Endothelial cell of umbilical vein (primary cell): ENCODE measurements around the gene PINK1. TPM values are rescaled to one million over a fixed set of nuclear protein-coding genes. Genes with fewer than 3 reads are reported as not detected.

ENCODE experiments used
- BruUV-seq: library from RNA; stranded (reverse); fragments of 400-500 nt; replicated peaks from 2 replicates; lab custom pipeline; 2021; lab: Mats Ljungman, UMichigan
- CTCF ChIA-PET: fragments of 300-600, 350-600 bp; sonication (Branson Sonifier 250); formaldehyde crosslinking; loops from one replicate; lab custom pipeline; 2021; ENCODE audit warnings: antibody characterized with exemption, inconsistent platforms; lab: Charles Lee
- POLR2A ChIA-PET: fragments of 300-600, 350-600 bp; sonication (Branson Sonifier 250); formaldehyde crosslinking; loops from one replicate; lab custom pipeline; 2021; ENCODE audit warnings: antibody characterized with exemption, inconsistent platforms; lab: Charles Lee
- DNase-seq: peaks from one replicate; pipeline ENCODE4 v3.0.0-alpha.2; 2011; ENCODE audit warnings: low read depth, low spot score
- FAIRE-seq: peaks from 2 replicates; lab custom pipeline; 2011; peaks lifted over from hg19 to GRCh38; lab: Jason Lieb, UNC
- H2AFZ ChIP-seq: 2 replicates; pipeline ENCODE4 v1.6.0; 2012; ENCODE audit warnings: low read depth, low read length, control low read depth, inconsistent platforms
- H3K27ac ChIP-seq: 2 replicates; pipeline ENCODE4 v1.5.1; 2011; ENCODE audit warnings: low read depth, mild to moderate bottlenecking, control low read depth, low read length, moderate library complexity; ENCODE audit not compliant: insufficient read depth
- H3K27me3 ChIP-seq, 2 experiments: 2 replicates each; pipeline versions ENCODE4 v1.6.0 to v1.6.1; 2011; ENCODE audit warnings: low read length in 2 of 2, mixed read lengths in 1 of 2; ENCODE audit not compliant: control insufficient read depth in 2 of 2, insufficient read depth in 2 of 2
- H3K36me3 ChIP-seq, 2 experiments: 2 replicates in 1 of 2; 3 replicates in 1 of 2; pipeline ENCODE4 v1.5.1; 2011; ENCODE audit warnings: low read length in 2 of 2, mild to moderate bottlenecking in 1 of 2, moderate library complexity in 1 of 2; ENCODE audit not compliant: control insufficient read depth in 2 of 2, insufficient read depth in 2 of 2; ENCODE audit errors: extremely low read depth in 1 of 2
- H3K4me1 ChIP-seq: 3 replicates; pipeline ENCODE4 v1.5.1; 2011; ENCODE audit warnings: mild to moderate bottlenecking, low read length; ENCODE audit not compliant: control insufficient read depth, insufficient read depth; ENCODE audit errors: extremely low read depth
- H3K4me2 ChIP-seq: 2 replicates; pipeline ENCODE4 v1.6.1; 2011; ENCODE audit warnings: low read length, control low read depth, mixed read lengths; ENCODE audit not compliant: insufficient read depth
- H3K4me3 ChIP-seq, 3 experiments: fragments of 200-600 bp in 1 of 3; sonication (generic), shearing (Covaris generic) in 1 of 3; replicated peaks in 1 of 3; 2 replicates each; pipeline ENCODE4 v1.5.1; 2011 to 2016; ENCODE audit warnings: control low read depth in 3 of 3, low read length in 3 of 3, mild to moderate bottlenecking in 2 of 3, inconsistent platforms in 1 of 3, low read depth in 1 of 3, moderate library complexity in 1 of 3; ENCODE audit not compliant: insufficient read depth in 1 of 3
- H3K79me2 ChIP-seq: 2 replicates; pipeline ENCODE4 v1.6.0; 2012; ENCODE audit warnings: low read length, inconsistent platforms; ENCODE audit not compliant: control insufficient read depth, insufficient read depth
- H3K9ac ChIP-seq: replicated peaks from 2 replicates; pipeline ENCODE3; 2011; ENCODE audit warnings: low read length, control low read depth; ENCODE audit not compliant: insufficient read depth; ENCODE audit errors: extremely low read depth
- H3K9me1 ChIP-seq: replicated peaks from 3 replicates; pipeline ENCODE4 v1.6.0; 2011; ENCODE audit warnings: mild to moderate bottlenecking, low read length; ENCODE audit not compliant: control insufficient read depth, insufficient read depth; ENCODE audit errors: extremely low read depth
- H3K9me3 ChIP-seq: replicated peaks from 2 replicates; pipeline ENCODE4 v1.5.1; 2012; ENCODE audit warnings: low read length, inconsistent platforms; ENCODE audit not compliant: control insufficient read depth, insufficient read depth
- H4K20me1 ChIP-seq: replicated peaks from 2 replicates; pipeline ENCODE3; 2011; ENCODE audit warnings: mild to moderate bottlenecking, low read length; ENCODE audit not compliant: control insufficient read depth, insufficient read depth; ENCODE audit errors: extremely low read depth
- EZH2 ChIP-seq: IDR thresholded peaks from 2 replicates; pipeline ENCODE4 v1.6.1; 2012; ENCODE audit warnings: borderline replicate concordance, low read depth, mild to moderate bottlenecking, moderate library complexity, low read length, inconsistent platforms; ENCODE audit not compliant: severe bottlenecking
- FOS ChIP-seq: IDR thresholded peaks from 2 replicates; pipeline ENCODE4 v1.6.1; 2011; ENCODE audit warnings: mild to moderate bottlenecking, low read length, moderate library complexity, borderline replicate concordance; ENCODE audit not compliant: insufficient read depth
- GATA2 ChIP-seq: IDR thresholded peaks from 2 replicates; pipeline ENCODE4 v1.7.0; 2011; ENCODE audit warnings: low read depth, mild to moderate bottlenecking, moderate library complexity, mixed read lengths, low read length; ENCODE audit not compliant: insufficient read length, insufficient read depth
- JUN ChIP-seq: IDR thresholded peaks from 2 replicates; pipeline ENCODE4 v1.6.1; 2011; ENCODE audit warnings: borderline replicate concordance, low read depth; ENCODE audit not compliant: insufficient read length, insufficient read depth
- MYC ChIP-seq: IDR thresholded peaks from one replicate; pipeline ENCODE4 v1.6.1; 2011; ENCODE audit warnings: mild to moderate bottlenecking, low read depth, low read length
- POLR2A ChIP-seq: IDR thresholded peaks from 2 replicates; pipeline ENCODE4 v1.6.1; 2012; ENCODE audit warnings: low read depth, mild to moderate bottlenecking, control low read depth, low read length
- dilution Hi-C: fragments of 300-500 bp; cut with MboI; formaldehyde crosslinking; loops from one replicate; pipeline ENCODE4 v1.15.0; 2019; ENCODE audit warnings: low sequenced_read_pairs; ENCODE audit not compliant: extremely low pct_ligation_motif_present
- intact Hi-C: fragments of 100-400 bp; cut with micrococcal nuclease; formaldehyde crosslinking; loops from one replicate; pipeline ENCODE4 v1.10.0; 2022
- polyA plus RNA-seq, 4 experiments: library from polyadenylated mRNA; depleted of rRNA in 3 of 4; stranded (reverse) in 3 of 4; unstranded in 1 of 4; fragments of >200 nt; gene quantifications; 2 replicates each; pipeline versions ENCODE4 v1.2.1 to v1.2.3, GENCODE V29; 2011 to 2012; ENCODE audit warnings: missing spikeins in 1 of 4
- total RNA-seq: library from RNA; stranded (reverse); gene quantifications from 2 replicates; pipeline ENCODE4 v1.2.3, GENCODE V29; 2021
- TF ChIP-seq, protein P1 (sequence below), 2 donors: IDR thresholded peaks; 1 replicate in 1 of 2; 2 replicates in 1 of 2; pipeline ENCODE4 v1.5.1; 2011; ENCODE audit warnings: low read length in 2 of 2, mild to moderate bottlenecking in 2 of 2, moderate library complexity in 2 of 2, control low read depth in 1 of 2, inconsistent platforms in 1 of 2, low read depth in 1 of 2; ENCODE audit not compliant: insufficient read depth in 1 of 2; ENCODE audit errors: extremely low read depth in 1 of 2
- TF ChIP-seq, protein P2 (sequence below): IDR thresholded peaks from 2 replicates; pipeline ENCODE4 v1.6.1; 2011; ENCODE audit not compliant: insufficient read depth, insufficient read length

The PINK1 gene
- total and polyA plus RNA-seq, 2 donors (not counting 3 experiments of a cell fraction or from before 2014, with no cell fraction given), result 27.3 to 27.9 TPM

DNA sequence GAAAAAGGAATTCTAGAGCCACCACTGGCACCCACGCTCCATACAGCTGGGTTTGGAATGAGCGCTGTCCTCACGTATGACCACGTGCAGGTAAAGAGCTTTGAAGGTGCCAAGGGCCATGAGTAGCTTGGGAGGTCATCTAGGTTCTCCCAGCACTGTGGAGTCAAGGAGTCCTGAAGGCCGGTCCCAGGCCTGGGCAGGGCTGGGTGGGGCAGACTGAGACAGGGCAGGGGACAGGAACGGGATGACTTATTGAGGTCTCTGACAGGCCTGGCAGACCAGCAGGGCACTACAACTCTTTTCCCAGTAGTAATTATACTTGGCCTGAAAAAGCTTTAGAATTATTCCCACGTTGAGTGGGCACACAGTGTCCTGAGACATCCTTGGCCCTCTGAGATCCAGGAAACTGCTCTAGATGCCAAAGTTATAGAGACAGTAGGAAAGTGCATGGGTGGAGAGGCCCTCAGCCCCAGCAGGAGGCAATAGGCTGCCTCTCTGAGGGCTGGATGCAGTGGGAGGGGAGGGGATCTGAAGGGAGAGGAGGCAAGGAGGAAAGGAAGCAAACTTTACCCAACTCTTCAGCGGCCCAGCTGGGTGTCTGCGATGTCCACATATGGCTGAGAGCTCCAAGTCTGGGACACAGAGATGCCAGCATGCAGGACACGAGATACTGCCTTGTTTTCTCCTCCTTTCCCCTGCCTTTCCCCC lies 46.2 kb upstream of the PINK1 start:
- H4K20me1 ChIP-seq, result no peaks in the 10 kb centered on the region
- H3K27ac ChIP-seq, result no peak overlapping the region
- no peak overlapping the region for H3K4me3 ChIP-seq
- H2AFZ ChIP-seq, result no peak overlapping the region
- H3K79me2 ChIP-seq, result no peaks in the 10 kb centered on the region
- intact Hi-C loops, result no loop called here
- POLR2A ChIA-PET, result no interaction called here
- peaks cover 15% of the 10 kb centered on the region for H3K4me1 ChIP-seq
- TF ChIP-seq MYC (no peak), FOS (no peak), JUN (no peak), POLR2A (no peak), GATA2 (no peak), EZH2 (no peak)
- TF ChIP-seq, protein P1, sequence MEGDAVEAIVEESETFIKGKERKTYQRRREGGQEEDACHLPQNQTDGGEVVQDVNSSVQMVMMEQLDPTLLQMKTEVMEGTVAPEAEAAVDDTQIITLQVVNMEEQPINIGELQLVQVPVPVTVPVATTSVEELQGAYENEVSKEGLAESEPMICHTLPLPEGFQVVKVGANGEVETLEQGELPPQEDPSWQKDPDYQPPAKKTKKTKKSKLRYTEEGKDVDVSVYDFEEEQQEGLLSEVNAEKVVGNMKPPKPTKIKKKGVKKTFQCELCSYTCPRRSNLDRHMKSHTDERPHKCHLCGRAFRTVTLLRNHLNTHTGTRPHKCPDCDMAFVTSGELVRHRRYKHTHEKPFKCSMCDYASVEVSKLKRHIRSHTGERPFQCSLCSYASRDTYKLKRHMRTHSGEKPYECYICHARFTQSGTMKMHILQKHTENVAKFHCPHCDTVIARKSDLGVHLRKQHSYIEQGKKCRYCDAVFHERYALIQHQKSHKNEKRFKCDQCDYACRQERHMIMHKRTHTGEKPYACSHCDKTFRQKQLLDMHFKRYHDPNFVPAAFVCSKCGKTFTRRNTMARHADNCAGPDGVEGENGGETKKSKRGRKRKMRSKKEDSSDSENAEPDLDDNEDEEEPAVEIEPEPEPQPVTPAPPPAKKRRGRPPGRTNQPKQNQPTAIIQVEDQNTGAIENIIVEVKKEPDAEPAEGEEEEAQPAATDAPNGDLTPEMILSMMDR (IDR thresholded peaks at IDR 0.05; ENCODE audit: extremely low read depth in 1 of 2, insufficient read depth in 1 of 2, low read depth in 1 of 2, low read length in 2 of 2), result no peak
- TF ChIP-seq, protein P2, sequence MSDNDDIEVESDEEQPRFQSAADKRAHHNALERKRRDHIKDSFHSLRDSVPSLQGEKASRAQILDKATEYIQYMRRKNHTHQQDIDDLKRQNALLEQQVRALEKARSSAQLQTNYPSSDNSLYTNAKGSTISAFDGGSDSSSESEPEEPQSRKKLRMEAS, result no peak
- no peaks in the 10 kb centered on the region for H3K9me3 ChIP-seq
- FAIRE-seq, result no peak
- no peaks in the 10 kb centered on the region for H3K36me3 ChIP-seq
- no peak for DNase-seq
- BruUV-seq, result no TSS peak
- dilution Hi-C loops, result no loop called here
- no peak overlapping the region for H3K4me2 ChIP-seq
- no peak overlapping the region for H3K9ac ChIP-seq
- no peaks in the 10 kb centered on the region for H3K9me1 ChIP-seq
- CTCF ChIA-PET, result interaction anchor here (1.7 to 4.2 kb wide), 4 partner anchors 12 to 47 kb away, joined by 4 to 25 read pairs (median 12); no protein-coding TSS in a partner anchor
- peaks cover 2 to 13% of the 10 kb centered on the region in 2 experiments for H3K27me3 ChIP-seq
